Esophagus squamous epithelium (tissue), 4 donors: ENCODE measurements around the gene SLC29A1.

ENCODE experiments used
- CTCF ChIP-seq, 6 experiments: fragments of 450-650 bp in 4 of 6; fragments of 200-600 bp in 2 of 6; sonication (generic) in 2 of 6; IDR thresholded peaks; one replicate each; pipeline ENCODE4 v1.5.1; 2016 to 2019; ENCODE audit warnings: antibody characterized with exemption in 6 of 6, mild to moderate bottlenecking in 4 of 6, moderate library complexity in 4 of 6
- POLR2A ChIP-seq, 4 donors: fragments of 450-650 bp; IDR thresholded peaks; one replicate each; pipeline ENCODE4 v1.6.1; 2017; ENCODE audit warnings: antibody characterized with exemption in 4 of 4, mild to moderate bottlenecking in 4 of 4, moderate library complexity in 3 of 4

- TF ChIP-seq CTCF (IDR thresholded peaks at IDR 0.05) (no peak), POLR2A (IDR thresholded peaks at IDR 0.05) (no peak)
Measured at GRCh38 chr6:44180406-44180805, 43.0 kb upstream of the SLC29A1 start.
